Measurements from ENCODE around the gene RAB39A. TPM values are rescaled to one million over a fixed set of nuclear protein-coding genes. Genes with fewer than 3 reads are reported as not detected.
A peak's percentile ranks its signal among the peaks of the same experiment; 100 is the strongest.

RAB39A gene
- total RNA-seq, 1 experiment from 2014 or later = not detected

- Mint-ChIP-seq H3K27ac (ENCODE audit: low read depth, unreplicated experiment) (no peak overlapping the region), H3K36me3 (ENCODE audit: insufficient read depth, unreplicated experiment) (no peaks in the 10 kb centered on the region), H3K4me3 (ENCODE audit: unreplicated experiment) (no peak overlapping the region), H3K27me3 (ENCODE audit: insufficient read depth, unreplicated experiment) (peaks cover 19% of the 10 kb centered on the region), H3K9me3 (ENCODE audit: unreplicated experiment) (no peaks in the 10 kb centered on the region), H3K4me1 (ENCODE audit: insufficient read depth, unreplicated experiment) (no peaks in the 10 kb centered on the region)
- no peak for TF ChIP-seq CTCF (IDR thresholded peaks at IDR 0.05; ENCODE audit: unreplicated experiment)
- ChIA-PET CTCF (no interaction called here), POLR2A (no interaction called here)
- DNase-seq (ENCODE audit: unreplicated experiment) = no peak
- BruUV-seq (replicated peaks) = no TSS peak
- intact Hi-C loops (cut with micrococcal nuclease) = no loop called here
Measured at GRCh38 chr11:107973641-107974040, 45.4 kb downstream of the RAB39A start.

- TF ChIP-seq CTCF (IDR thresholded peaks at IDR 0.05; ENCODE audit: unreplicated experiment) = no peak
- Mint-ChIP-seq H3K27ac (ENCODE audit: low read depth, unreplicated experiment) (no peak overlapping the region), H3K9me3 (ENCODE audit: unreplicated experiment) (no peaks in the 10 kb centered on the region), H3K4me3 (ENCODE audit: unreplicated experiment) (no peak overlapping the region), H3K27me3 (ENCODE audit: insufficient read depth, unreplicated experiment) (no peaks in the 10 kb centered on the region), H3K4me1 (ENCODE audit: insufficient read depth, unreplicated experiment) (no peaks in the 10 kb centered on the region), H3K36me3 (ENCODE audit: insufficient read depth, unreplicated experiment) (no peaks in the 10 kb centered on the region)
- BruUV-seq (replicated peaks) = no TSS peak
- intact Hi-C loops (cut with micrococcal nuclease) = no loop called here
- ChIA-PET CTCF (no interaction called here), POLR2A (interaction anchor here (0.6 to 1.0 kb wide), 3 partner anchors 20 to 451 kb away, joined by 3 to 4 read pairs (median 3); partner anchors contain the start of gene CUL5)
- peak; percentile 80 for DNase-seq (ENCODE audit: unreplicated experiment)
Measured at GRCh38 chr11:107988397-107989158, 60.3 kb downstream of the RAB39A start.

GRCh38 chr11:107991868-107992414 is 63.7 kb downstream of the RAB39A start:
- CTCF ChIA-PET = no interaction called here
- no peak for TF ChIP-seq CTCF (IDR thresholded peaks at IDR 0.05; ENCODE audit: unreplicated experiment)
- POLR2A ChIA-PET = interaction anchor here (0.8 to 1.1 kb wide), 2 partner anchors 17 to 128 kb away, joined by 3 read pairs; partner anchors contain the start of gene CUL5
- Mint-ChIP-seq H3K27me3 (ENCODE audit: insufficient read depth, unreplicated experiment) (peaks cover 11% of the 10 kb centered on the region), H3K9me3 (ENCODE audit: unreplicated experiment) (no peaks in the 10 kb centered on the region), H3K4me1 (ENCODE audit: insufficient read depth, unreplicated experiment) (no peaks in the 10 kb centered on the region), H3K36me3 (ENCODE audit: insufficient read depth, unreplicated experiment) (no peaks in the 10 kb centered on the region), H3K27ac (ENCODE audit: low read depth, unreplicated experiment) (no peak overlapping the region), H3K4me3 (ENCODE audit: unreplicated experiment) (no peak overlapping the region)
- no peak for DNase-seq (ENCODE audit: unreplicated experiment)
- no TSS peak for BruUV-seq (replicated peaks)
- intact Hi-C loops (cut with micrococcal nuclease) = no loop called here

- Mint-ChIP-seq H3K27me3 (ENCODE audit: insufficient read depth, unreplicated experiment) (peaks cover 11% of the 10 kb centered on the region), H3K36me3 (ENCODE audit: insufficient read depth, unreplicated experiment) (no peaks in the 10 kb centered on the region), H3K9me3 (ENCODE audit: unreplicated experiment) (no peaks in the 10 kb centered on the region), H3K27ac (ENCODE audit: low read depth, unreplicated experiment) (no peak overlapping the region), H3K4me1 (ENCODE audit: insufficient read depth, unreplicated experiment) (no peaks in the 10 kb centered on the region), H3K4me3 (ENCODE audit: unreplicated experiment) (no peak overlapping the region)
- DNase-seq (ENCODE audit: unreplicated experiment) = no peak
- POLR2A ChIA-PET = interaction anchor here (0.6 kb wide), 1 partner anchor 15 kb away, joined by 4 read pairs; no protein-coding TSS in a partner anchor
- no peak for TF ChIP-seq CTCF (IDR thresholded peaks at IDR 0.05; ENCODE audit: unreplicated experiment)
- intact Hi-C loops (cut with micrococcal nuclease) = no loop called here
- CTCF ChIA-PET = interaction anchor here (0.6 to 1.3 kb wide), 2 partner anchors 13 to 225 kb away, joined by 3 read pairs; partner anchors contain the start of gene CUL5
- BruUV-seq (replicated peaks) = no TSS peak
Measured at GRCh38 chr11:107996006-107996776, 67.9 kb downstream of the RAB39A start.

Measured in MCF 10A (cell line).